Common myeloid progenitor, CD34-positive (primary cell): ENCODE measurements around the gene PBX4.

Source experiments
- CTCF ChIA-PET: fragments of 350-600 bp; sonication (Branson Sonifier 250); formaldehyde crosslinking; loops from one replicate; lab custom pipeline; 2021; ENCODE audit warnings: antibody characterized with exemption; lab: Charles Lee
- POLR2A ChIA-PET: fragments of 350-600 bp; sonication (Branson Sonifier 250); formaldehyde crosslinking; loops from one replicate; lab custom pipeline; 2021; ENCODE audit warnings: antibody characterized with exemption; lab: Charles Lee
- DNase-seq, 3 donors: peaks; one replicate each; pipeline versions ENCODE4 v3.0.0 to v3.0.0-alpha.2; 2013
- H3K27ac ChIP-seq, 2 experiments: 1 replicate in 1 of 2; 2 replicates in 1 of 2; pipeline ENCODE4 v1.7.0; 2013; ENCODE audit warnings: inconsistent platforms in 2 of 2, low read length in 2 of 2, mild to moderate bottlenecking in 2 of 2, low read depth in 1 of 2, moderate library complexity in 1 of 2; ENCODE audit not compliant: severe bottlenecking in 2 of 2, insufficient read depth in 1 of 2, poor library complexity in 1 of 2
- H3K27me3 ChIP-seq, 5 experiments: replicated peaks in 2 of 5; 1 replicate in 3 of 5; 2 replicates in 2 of 5; pipeline versions ENCODE4 v1.6.1 to v1.7.0; 2013; ENCODE audit warnings: low read length in 4 of 5, mild to moderate bottlenecking in 2 of 5, moderate library complexity in 2 of 5, inconsistent platforms in 1 of 5; ENCODE audit not compliant: insufficient read depth in 5 of 5, control insufficient read depth in 4 of 5
- H3K36me3 ChIP-seq, 4 experiments: 1 replicate in 2 of 4; 2 replicates in 2 of 4; pipeline versions ENCODE4 v1.6.1 to v1.7.0; 2013; ENCODE audit warnings: low read length in 3 of 4, control low read depth in 1 of 4, mild to moderate bottlenecking in 1 of 4; ENCODE audit not compliant: control insufficient read depth in 4 of 4, insufficient read depth in 4 of 4
- H3K4me1 ChIP-seq, 4 experiments: 1 replicate in 3 of 4; 2 replicates in 1 of 4; pipeline versions ENCODE4 v1.6.1 to v1.7.1; 2013; ENCODE audit warnings: low read length in 3 of 4, mild to moderate bottlenecking in 3 of 4, control low read depth in 1 of 4, inconsistent platforms in 1 of 4, moderate library complexity in 1 of 4; ENCODE audit not compliant: control insufficient read depth in 4 of 4, insufficient read depth in 4 of 4; ENCODE audit errors: control extremely low read depth in 1 of 4
- H3K4me3 ChIP-seq, 7 experiments: 1 replicate in 4 of 7; 2 replicates in 3 of 7; pipeline versions ENCODE4 v1.5.1 to v1.7.0; 2013; ENCODE audit warnings: mild to moderate bottlenecking in 7 of 7, low read length in 6 of 7, moderate library complexity in 6 of 7, inconsistent platforms in 2 of 7, low read depth in 2 of 7, control low read depth in 1 of 7; ENCODE audit not compliant: insufficient read depth in 4 of 7, control insufficient read depth in 1 of 7; ENCODE audit errors: extremely low read depth in 1 of 7
- H3K9me3 ChIP-seq, 5 experiments: 1 replicate in 4 of 5; 2 replicates in 1 of 5; pipeline versions ENCODE4 v1.6.1 to v1.7.1; 2013; ENCODE audit warnings: low read length in 4 of 5, mild to moderate bottlenecking in 2 of 5, inconsistent platforms in 1 of 5, low read depth in 1 of 5, moderate library complexity in 1 of 5; ENCODE audit not compliant: control insufficient read depth in 4 of 5, insufficient read depth in 2 of 5; ENCODE audit errors: control extremely low read depth in 1 of 5
- WGBS: methylation state at CpG from one replicate; pipeline ENCODE4 v1.1.5; 2013; ENCODE audit not compliant: insufficient coverage; 5-methylcytosine and 5-hydroxymethylcytosine counted together

PBX4 gene

DNA sequence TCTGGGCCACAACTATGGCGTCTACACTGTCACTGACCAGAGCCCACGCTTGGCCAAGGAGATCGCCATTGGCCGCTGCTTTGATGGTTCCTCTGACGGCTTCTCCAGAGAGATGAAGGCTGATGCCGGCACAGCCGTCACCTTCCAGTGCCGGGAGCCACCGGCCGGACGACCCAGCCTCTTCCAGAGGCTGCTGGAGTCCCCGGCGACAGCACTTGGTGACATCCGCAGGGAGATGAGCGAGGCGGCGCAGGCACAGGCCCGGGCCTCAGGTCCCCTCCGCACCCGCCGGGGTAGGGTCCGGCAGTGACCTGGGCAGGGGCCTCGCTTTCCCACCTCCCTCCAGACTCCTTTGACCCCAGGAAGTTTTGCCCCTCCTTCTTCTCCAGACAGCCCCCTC, 72.8 kb downstream of the PBX4 start:
- Histone ChIP-seq H3K27ac (no peak overlapping the region), H3K4me1 (peaks cover 0 to 15% (median 7%) of the 10 kb centered on the region in 4 experiments), H3K4me3 (no peak overlapping the region), H3K36me3 (no peaks in the 10 kb centered on the region), H3K27me3 (peaks cover 0 to 39% (median 7%) of the 10 kb centered on the region in 5 experiments), H3K9me3 (peaks cover 0 to 5% (median 0%) of the 10 kb centered on the region in 5 experiments)
- ChIA-PET POLR2A (no interaction called here), CTCF (no interaction called here)
- no peak for DNase-seq
- WGBS: 96% methylated on average over 21 of the region's 23 CpGs

DNA sequence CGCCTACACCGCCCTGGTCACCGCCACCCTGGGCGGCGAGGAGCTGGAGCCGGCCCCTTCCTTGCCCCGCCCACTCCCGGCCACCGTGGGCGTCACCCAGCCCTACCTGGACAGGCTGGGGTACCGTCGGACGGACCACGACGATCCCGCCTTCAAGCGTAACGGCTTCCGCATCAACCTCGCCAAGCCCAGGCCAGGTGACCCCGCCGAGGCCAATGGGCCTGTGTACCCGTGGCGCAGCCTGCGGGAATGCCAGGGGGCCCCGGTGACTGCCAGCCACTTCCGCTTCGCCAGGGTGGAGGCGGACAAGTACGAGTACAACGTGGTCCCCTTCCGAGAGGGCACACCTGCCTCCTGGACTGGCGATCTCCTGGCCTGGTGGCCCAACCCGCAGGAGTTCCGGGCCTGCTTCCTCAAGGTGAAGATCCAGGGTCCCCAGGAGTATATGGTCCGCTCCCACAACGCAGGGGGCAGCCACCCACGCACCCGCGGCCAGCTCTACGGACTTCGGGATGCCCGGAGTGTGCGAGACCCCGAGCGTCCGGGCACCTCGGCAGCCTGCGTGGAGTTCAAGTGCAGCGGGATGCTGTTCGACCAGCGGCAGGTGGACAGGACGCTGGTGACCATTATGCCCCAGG, 73.4 kb downstream of the PBX4 start:
- Histone ChIP-seq H3K27me3 (peaks cover 0 to 44% (median 8%) of the 10 kb centered on the region in 5 experiments), H3K9me3 (peaks cover 0 to 5% (median 0%) of the 10 kb centered on the region in 5 experiments), H3K4me1 (peaks cover 0 to 19% (median 12%) of the 10 kb centered on the region in 4 experiments), H3K36me3 (no peaks in the 10 kb centered on the region), H3K4me3 (no peak overlapping the region), H3K27ac (no peak overlapping the region)
- ChIA-PET POLR2A (no interaction called here), CTCF (no interaction called here)
- DNase-seq: no peak
- 93% methylated on average over 50 of the region's 53 CpGs for WGBS

DNA sequence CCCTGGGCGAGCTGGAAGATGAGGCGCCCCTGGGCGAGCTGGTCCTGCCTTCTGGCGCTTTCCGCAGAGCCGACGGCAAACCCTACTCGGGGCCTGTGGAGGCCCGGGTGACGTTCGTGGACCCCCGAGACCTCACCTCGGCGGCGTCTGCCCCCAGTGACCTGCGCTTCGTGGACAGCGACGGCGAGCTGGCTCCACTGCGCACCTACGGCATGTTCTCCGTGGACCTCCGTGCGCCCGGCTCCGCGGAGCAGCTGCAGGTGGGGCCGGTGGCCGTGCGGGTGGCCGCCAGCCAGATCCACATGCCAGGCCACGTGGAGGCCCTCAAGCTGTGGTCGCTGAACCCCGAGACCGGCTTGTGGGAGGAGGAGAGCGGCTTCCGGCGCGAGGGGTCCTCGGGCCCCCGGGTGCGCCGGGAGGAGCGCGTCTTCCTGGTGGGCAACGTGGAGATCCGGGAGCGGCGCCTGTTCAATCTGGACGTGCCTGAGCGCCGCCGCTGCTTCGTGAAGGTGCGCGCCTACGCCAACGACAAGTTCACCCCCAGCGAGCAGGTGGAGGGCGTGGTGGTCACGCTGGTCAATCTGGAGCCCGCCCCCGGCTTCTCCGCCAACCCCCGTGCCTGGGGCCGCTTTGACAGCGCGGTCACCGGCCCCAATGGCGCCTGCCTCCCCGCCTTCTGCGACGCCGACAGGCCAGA, 74.1 kb downstream of the PBX4 start:
- WGBS: 93% methylated on average over 68 of the region's 75 CpGs

DNA sequence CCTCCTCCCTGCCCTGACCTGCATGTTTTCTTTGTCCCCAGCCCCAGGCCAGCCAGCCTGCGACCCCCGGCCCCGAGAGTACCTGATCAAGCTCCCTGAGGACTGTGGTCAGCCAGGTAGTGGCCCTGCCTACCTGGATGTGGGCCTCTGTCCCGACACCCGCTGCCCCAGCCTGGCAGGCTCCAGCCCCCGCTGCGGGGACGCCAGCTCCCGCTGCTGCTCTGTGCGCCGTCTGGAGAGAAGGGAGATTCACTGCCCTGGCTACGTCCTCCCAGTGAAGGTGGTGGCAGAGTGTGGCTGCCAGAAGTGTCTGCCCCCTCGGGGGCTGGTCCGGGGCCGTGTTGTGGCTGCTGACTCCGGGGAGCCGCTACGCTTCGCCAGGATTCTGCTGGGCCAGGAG, 74.8 kb downstream of the PBX4 start:
- no peak overlapping the region for H3K27ac ChIP-seq
- no peak for DNase-seq
- ChIA-PET CTCF (interaction anchor here (0.5 to 1.6 kb wide), 3 partner anchors 9 to 36 kb away, joined by 3 to 5 read pairs (median 3); no protein-coding TSS in a partner anchor), POLR2A (no interaction called here)
- H3K4me3 ChIP-seq: no peak overlapping the region
- H3K9me3 ChIP-seq: peaks cover 0 to 5% (median 0%) of the 10 kb centered on the region in 5 experiments
- 95% methylated on average over 17 of the region's 19 CpGs for WGBS
- H3K36me3 ChIP-seq: no peaks in the 10 kb centered on the region
- H3K27me3 ChIP-seq: peaks cover 0 to 55% (median 15%) of the 10 kb centered on the region in 5 experiments
- peaks cover 0 to 26% (median 19%) of the 10 kb centered on the region in 4 experiments for H3K4me1 ChIP-seq

More for the DNA sequence above, 74.1 kb downstream of the PBX4 start:
- Histone ChIP-seq H3K9me3 (peaks cover 0 to 5% (median 0%) of the 10 kb centered on the region in 5 experiments), H3K27ac (no peak overlapping the region), H3K36me3 (no peaks in the 10 kb centered on the region), H3K4me1 (peaks cover 0 to 23% (median 16%) of the 10 kb centered on the region in 4 experiments), H3K4me3 (no peak overlapping the region), H3K27me3 (peaks cover 0 to 50% (median 10%) of the 10 kb centered on the region in 5 experiments)
- DNase-seq: no peak
- ChIA-PET CTCF (no interaction called here), POLR2A (no interaction called here)

DNA sequence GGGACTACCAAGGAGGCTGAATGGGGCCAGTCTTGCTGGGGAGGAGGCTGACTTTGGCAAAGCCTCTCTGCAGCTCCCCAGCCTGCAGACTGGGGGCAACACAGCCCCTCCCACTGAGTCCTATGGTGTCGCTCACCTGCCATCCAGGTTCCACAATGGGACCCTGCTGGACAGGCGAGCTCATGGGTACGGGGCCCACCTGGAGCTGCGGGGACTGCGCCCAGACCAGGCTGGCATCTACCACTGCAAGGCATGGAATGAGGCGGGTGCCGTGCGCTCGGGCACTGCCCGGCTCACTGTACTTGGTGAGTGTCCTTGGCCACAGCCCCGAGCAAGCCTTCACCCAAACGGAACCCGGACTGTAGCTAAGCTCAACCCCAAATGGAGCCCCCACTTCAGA, 75.4 kb downstream of the PBX4 start:
- POLR2A ChIA-PET: no interaction called here

DNA sequence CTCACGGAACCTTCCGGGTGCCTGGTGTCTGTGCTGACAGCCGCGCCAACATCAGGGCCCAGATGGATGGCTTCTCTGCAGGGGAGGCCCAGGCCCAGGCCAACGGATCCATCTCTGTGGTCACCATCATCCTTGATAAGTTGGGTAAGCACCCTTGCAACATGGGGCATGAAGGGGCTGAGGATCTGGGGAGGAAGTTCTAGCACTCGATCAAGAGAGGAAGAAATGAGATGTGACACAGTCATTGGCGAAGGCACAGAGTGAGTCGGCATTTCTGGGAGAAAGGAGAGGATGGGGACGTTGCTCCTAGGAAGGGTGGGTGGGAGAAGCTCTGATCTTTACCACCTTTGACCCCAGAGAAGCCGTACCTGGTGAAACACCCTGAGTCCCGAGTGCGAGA, 76.0 kb downstream of the PBX4 start:
- Histone ChIP-seq H3K9me3 (peaks cover 0 to 5% (median 0%) of the 10 kb centered on the region in 5 experiments), H3K36me3 (no peaks in the 10 kb centered on the region), H3K27me3 (peaks cover 0 to 66% (median 23%) of the 10 kb centered on the region in 5 experiments), H3K27ac (no peak overlapping the region), H3K4me1 (peaks cover 0 to 37% (median 26%) of the 10 kb centered on the region in 4 experiments), H3K4me3 (no peak overlapping the region)
- POLR2A ChIA-PET: no interaction called here
- 64% methylated on average over 11 of the region's 12 CpGs for whole genome bisulfite sequencing
- CTCF ChIA-PET: interaction anchor here (1.1 to 1.6 kb wide), 2 partner anchors 10 to 13 kb away, joined by 3 to 5 read pairs; no protein-coding TSS in a partner anchor
- DNase-seq: peak in 2 of 3 donors; percentile 40 to 48

More for the DNA sequence above, 75.4 kb downstream of the PBX4 start:
- peaks cover 0 to 31% (median 25%) of the 10 kb centered on the region in 4 experiments for H3K4me1 ChIP-seq
- CTCF ChIA-PET: interaction anchor here (0.5 to 1.6 kb wide), 3 partner anchors 10 to 36 kb away, joined by 3 to 5 read pairs (median 3); no protein-coding TSS in a partner anchor
- peaks cover 0 to 60% (median 18%) of the 10 kb centered on the region in 5 experiments for H3K27me3 ChIP-seq
- H3K4me3 ChIP-seq: no peak overlapping the region
- H3K27ac ChIP-seq: no peak overlapping the region
- DNase-seq: no peak
- peaks cover 0 to 5% (median 0%) of the 10 kb centered on the region in 5 experiments for H3K9me3 ChIP-seq
- 97% methylated on average over 13 of the region's 13 CpGs for WGBS
- no peaks in the 10 kb centered on the region for H3K36me3 ChIP-seq
